Naive B cell (primary cell): ENCODE results near the gene GPR68. TPM values are rescaled to one million over a fixed set of nuclear protein-coding genes. Genes with fewer than 3 reads are reported as not detected.
"Not testable (repeated sequence)": the region's sequence is repeated elsewhere in the genome, so short reads cannot be mapped to it uniquely, and the experiment has no call there.

Source experiments
- ATAC-seq, 2 donors: fragments of 150-1000 bp; cut with Tn5 transposase; 2 replicates each; pipeline ENCODE4 v1.10.0; 2021; ENCODE audit warnings: low read depth in 2 of 2, mild to moderate bottlenecking in 2 of 2, moderate library complexity in 2 of 2
- DNase-seq: peaks from one replicate; pipeline ENCODE4 v3.0.0; 2022
- H3K27ac Mint-ChIP-seq, 6 donors: one replicate each; pipeline ENCODE4 v1.8.0; 2020 to 2022; ENCODE audit warnings: mild to moderate bottlenecking in 6 of 6, mixed read lengths in 6 of 6, moderate library complexity in 5 of 6, inconsistent platforms in 2 of 6
- H3K27me3 Mint-ChIP-seq, 3 donors: one replicate each; pipeline ENCODE4 v1.8.0; 2021 to 2022; ENCODE audit warnings: mixed read lengths in 3 of 3, mild to moderate bottlenecking in 1 of 3
- H3K36me3 Mint-ChIP-seq, 2 donors: one replicate each; pipeline ENCODE4 v1.8.0; 2020 to 2022; ENCODE audit warnings: mixed read lengths in 2 of 2, inconsistent platforms in 1 of 2, mild to moderate bottlenecking in 1 of 2
- H3K4me1 Mint-ChIP-seq, 3 donors: one replicate each; pipeline ENCODE4 v1.8.0; 2020 to 2022; ENCODE audit warnings: mixed read lengths in 3 of 3, inconsistent platforms in 1 of 3, mild to moderate bottlenecking in 1 of 3, moderate library complexity in 1 of 3
- H3K4me3 Mint-ChIP-seq, 8 donors: one replicate each; pipeline ENCODE4 v1.8.0; 2020 to 2022; ENCODE audit warnings: mild to moderate bottlenecking in 8 of 8, mixed read lengths in 8 of 8, moderate library complexity in 8 of 8, inconsistent platforms in 2 of 8
- H3K9me3 Mint-ChIP-seq, 7 donors: one replicate each; pipeline ENCODE4 v1.8.0; 2020 to 2022; ENCODE audit warnings: mixed read lengths in 7 of 7, mild to moderate bottlenecking in 5 of 7, inconsistent platforms in 2 of 7, moderate library complexity in 1 of 7
- polyA plus RNA-seq, 6 donors: library from polyadenylated mRNA; unstranded; fragments of 300-500 nt; fragmentation: Illumina TruSeq; gene quantifications; one replicate each; pipeline ENCODE4 v1.2.3, GENCODE V29; 2021; ENCODE audit warnings: low read depth in 6 of 6

Gene GPR68
- polyA plus RNA-seq, 6 donors from 2014 or later = 0.11 to 0.58 (median 0.23) TPM; not detected in 1

GRCh38 chr14:91185721-91186120 is 58.8 kb downstream of the GPR68 start:
- Mint-ChIP-seq H3K9me3 (no peaks in the 10 kb centered on the region), H3K4me3 (no peak overlapping the region), H3K27ac (no peak overlapping the region), H3K27me3 (no peaks in the 10 kb centered on the region), H3K4me1 (no peaks in the 10 kb centered on the region), H3K36me3 (peaks cover 14 to 16% of the 10 kb centered on the region in 2 donors)
- DNase-seq (no peak), ATAC-seq (no peak)

- ATAC-seq (no peak), DNase-seq (no peak)
- Mint-ChIP-seq H3K4me1 (no peaks in the 10 kb centered on the region), H3K27me3 (no peaks in the 10 kb centered on the region), H3K9me3 (no peaks in the 10 kb centered on the region), H3K36me3 (peaks cover 7 to 9% of the 10 kb centered on the region in 2 donors), H3K27ac (no peak overlapping the region), H3K4me3 (no peak overlapping the region)
Measured at GRCh38 chr14:91184559-91184958, 59.9 kb downstream of the GPR68 start.

GRCh38 chr14:91182753-91183152 is 61.8 kb downstream of the GPR68 start:
- ATAC-seq, H3K27me3 Mint-ChIP-seq, H3K4me1 Mint-ChIP-seq, H3K9me3 Mint-ChIP-seq, H3K4me3 Mint-ChIP-seq, DNase-seq, H3K36me3 Mint-ChIP-seq: not testable (repeated sequence)
- peak overlapping the region in 1 of 6 donors; percentile 61 for H3K27ac Mint-ChIP-seq

Other genes starting within 250 kb of the GPR68 start
- gene RPS6KA5, start 184.1 kb downstream of the GPR68 start, polyA plus RNA-seq = 10 to 100 TPM; 21.2 to 33.3 (median 27.8) TPM
- 10 to 100 TPM; 29.3 to 54.3 (median 37.7) TPM for gene DGLUCY, start 130.6 kb downstream of the GPR68 start, polyA plus RNA-seq
- 10 to 100 TPM; 13.5 to 35.0 (median 15.8) TPM for gene CCDC88C, start 173.1 kb upstream of the GPR68 start, polyA plus RNA-seq